GM19240 (cell line): ENCODE measurements around the gene ISOC1.

Source experiments
- DNase-seq: peaks from one replicate; pipeline ENCODE4 v3.0.0; 2011; ENCODE audit warnings: low spot score; ENCODE audit not compliant: insufficient read length

Gene ISOC1

DNA sequence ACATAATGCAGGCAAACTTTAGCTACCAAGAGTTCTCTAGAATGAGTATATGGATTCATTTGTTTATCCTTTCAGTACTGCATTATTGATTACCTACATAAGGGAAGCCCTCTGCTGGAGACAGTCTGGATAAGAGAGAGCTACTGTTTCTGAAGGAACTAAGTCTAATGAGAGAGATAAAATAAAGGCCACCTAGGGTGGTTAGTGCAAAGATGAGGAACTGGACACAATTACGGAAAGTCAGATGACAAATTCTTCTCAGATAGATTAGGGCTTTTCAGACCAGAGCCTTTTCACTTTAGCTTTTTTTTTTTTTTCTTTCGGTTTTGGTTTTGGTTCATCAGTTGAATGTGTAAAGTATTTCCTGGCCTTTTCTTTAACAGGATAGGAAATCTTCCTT lies 31.3 kb downstream of the ISOC1 start:
- DNase-seq = no peak

DNA sequence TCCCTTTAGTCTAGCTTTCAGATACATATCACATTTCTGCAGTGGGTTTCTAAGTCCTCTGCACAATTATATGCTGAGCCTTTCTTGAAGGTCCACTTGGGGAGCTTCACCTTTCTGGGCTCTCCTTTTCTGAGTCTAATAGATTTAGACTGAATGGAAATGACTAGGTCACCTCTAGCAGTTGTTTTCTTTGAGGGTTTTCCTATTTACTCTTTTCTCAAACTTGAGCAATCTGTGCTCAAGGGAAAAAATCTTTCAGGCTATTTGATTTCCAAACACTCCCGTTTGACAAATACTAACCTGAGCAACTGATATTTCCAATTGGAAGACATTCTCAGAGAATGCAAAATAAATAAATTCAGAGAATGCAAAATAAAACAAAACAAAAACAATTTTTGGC lies 39.0 kb downstream of the ISOC1 start:
- DNase-seq = no peak

DNA sequence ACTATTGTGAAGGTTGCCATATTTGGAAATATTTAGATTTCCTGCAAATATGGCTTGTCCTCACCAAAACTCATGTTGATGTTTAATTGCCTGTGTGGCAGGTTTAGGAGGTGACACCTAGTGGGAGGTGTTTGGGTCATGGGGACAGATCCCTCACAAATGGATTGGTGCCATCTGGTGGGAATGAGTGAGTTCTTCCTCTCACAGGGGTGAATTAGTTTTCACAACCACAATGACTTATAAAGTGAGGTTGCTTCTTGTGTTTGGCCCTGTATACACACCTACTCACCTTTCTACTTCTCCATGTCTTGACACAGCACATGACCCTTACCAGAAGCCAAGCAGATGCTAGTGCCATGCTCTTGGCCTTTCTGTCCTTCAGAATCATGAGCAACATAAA lies 41.1 kb downstream of the ISOC1 start:
- DNase-seq = no peak

DNA sequence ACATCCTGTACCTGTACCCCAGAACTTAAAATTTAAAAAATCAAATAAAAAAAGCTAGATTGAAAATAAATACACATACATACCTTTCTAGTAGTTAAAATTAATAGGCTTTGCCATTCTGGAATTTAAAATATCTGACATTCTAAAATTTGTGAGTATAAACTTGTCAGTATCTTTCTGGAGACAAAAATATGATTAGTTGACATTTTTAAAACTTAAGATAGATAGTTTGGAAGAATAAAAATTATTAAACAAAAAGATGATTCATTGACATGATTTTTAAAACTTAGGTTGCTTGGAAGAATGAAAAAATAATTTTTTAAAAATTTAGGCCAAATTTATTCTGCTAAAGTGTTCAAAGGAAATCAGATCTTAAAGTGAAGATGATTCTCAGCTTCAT lies 43.1 kb downstream of the ISOC1 start:
- no peak for DNase-seq

DNA sequence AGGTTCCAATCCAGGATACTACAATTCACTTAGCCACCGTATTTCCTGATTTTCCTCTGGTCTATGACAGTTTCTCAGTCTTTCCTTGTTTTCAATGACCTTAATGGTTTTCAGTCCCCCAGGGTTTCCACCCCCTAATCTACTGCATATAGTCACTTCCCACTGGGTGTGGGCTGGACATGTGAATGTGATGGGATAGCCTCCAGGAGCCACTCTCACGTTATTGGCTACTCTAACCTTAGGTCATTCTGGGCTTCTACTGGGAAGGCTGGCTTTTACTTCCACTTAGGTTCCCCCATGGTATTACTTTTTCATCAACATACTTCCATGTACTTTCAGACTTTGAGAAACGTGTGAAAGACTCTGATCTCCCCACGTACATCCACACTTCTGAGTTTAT lies 46.5 kb downstream of the ISOC1 start:
- no peak for DNase-seq

DNA sequence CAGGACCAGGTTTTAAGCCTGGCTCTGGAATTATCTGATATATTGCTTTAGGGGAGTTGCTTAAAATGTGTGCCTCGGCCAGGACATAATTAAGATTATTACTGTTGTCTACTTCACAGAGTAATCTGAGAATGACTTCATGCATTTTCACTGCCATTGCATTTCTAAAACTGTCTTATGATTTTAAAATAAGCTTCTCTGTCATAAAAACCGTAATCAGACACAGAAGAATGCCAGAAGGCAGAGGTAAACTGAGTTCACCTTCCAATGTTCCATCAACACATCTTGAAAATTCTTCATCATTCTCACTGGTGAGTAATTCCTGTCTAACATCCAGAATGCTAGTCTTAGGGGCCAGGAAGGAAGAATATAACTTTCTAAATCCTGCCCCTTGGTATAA lies 47.1 kb downstream of the ISOC1 start:
- DNase-seq = no peak

DNA sequence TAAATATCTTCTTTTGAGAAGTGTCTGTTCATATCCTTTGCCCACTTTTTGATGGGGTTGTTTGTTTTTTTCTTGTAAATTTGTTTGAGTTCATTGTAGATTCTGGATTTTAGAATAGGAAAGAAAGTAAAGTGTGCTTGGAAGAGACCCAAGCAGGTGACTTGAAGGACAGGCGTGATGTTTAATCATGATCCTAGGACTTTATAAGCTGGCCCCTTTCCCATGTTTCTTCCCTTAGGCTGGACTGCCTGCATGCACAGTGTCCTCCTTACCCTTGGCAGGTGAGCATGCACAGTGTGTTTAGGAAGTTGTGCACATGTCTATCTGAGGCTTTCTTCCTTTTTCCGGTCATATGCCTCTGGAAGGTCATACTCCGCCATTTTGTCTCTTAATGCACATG lies 61.3 kb downstream of the ISOC1 start:
- no peak for DNase-seq

DNA sequence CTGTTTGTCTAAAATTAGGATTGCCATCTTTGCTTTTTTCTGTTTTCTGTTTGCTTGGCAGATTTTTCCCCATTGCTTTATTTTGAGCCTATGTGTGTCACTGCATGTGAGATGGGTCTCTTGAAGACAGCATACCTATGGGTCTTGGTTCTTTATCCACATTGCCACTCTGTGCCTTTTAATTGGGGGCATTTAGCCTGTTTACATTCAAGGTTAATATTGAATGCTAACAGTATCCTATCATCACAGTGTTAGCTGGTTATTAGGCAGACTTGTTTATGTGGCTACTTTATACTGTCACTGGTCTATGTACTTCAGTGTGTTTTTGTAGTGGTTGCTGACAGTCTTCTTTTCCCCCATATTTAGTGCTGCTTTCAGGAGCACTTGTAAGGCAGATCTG lies 67.3 kb downstream of the ISOC1 start:
- no peak for DNase-seq
